GM18951 (cell line): ENCODE results near the gene MND1.

Experiments used
- POLR2A ChIP-seq: IDR thresholded peaks from 4 replicates; pipeline ENCODE4 v1.6.1; 2011; ENCODE audit warnings: mild to moderate bottlenecking; ENCODE audit not compliant: insufficient read length, insufficient read depth; ENCODE audit errors: extremely low read depth
- in situ Hi-C: fragments of 300-500 bp; cut with MboI; formaldehyde crosslinking; loops from one replicate; pipeline ENCODE4 v1.12.0; 2022; ENCODE audit warnings: low sequenced_read_pairs, mixed read lengths, inconsistent platforms; ENCODE audit not compliant: unreplicated experiment

Gene MND1

DNA sequence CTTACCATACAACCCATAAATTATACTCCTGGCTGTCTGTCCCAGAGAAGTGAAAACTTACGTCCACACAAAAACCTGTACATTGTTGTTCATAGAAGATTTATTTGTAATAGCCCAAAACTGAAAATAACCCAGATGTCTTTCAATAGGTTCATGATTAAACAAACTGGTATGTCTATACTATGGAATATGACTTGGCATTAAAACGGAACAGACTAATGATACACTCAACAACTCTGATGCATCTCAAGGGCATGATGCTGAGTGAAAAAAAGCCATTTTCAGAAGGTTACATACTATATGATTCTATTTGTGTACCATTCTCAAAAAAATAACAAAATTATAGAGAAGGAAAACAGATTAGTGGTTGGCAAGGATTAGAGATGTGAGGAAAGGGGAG lies 11.6 kb upstream of the MND1 start:
- no peak for TF ChIP-seq POLR2A
- in situ Hi-C loops, result no loop called here

DNA sequence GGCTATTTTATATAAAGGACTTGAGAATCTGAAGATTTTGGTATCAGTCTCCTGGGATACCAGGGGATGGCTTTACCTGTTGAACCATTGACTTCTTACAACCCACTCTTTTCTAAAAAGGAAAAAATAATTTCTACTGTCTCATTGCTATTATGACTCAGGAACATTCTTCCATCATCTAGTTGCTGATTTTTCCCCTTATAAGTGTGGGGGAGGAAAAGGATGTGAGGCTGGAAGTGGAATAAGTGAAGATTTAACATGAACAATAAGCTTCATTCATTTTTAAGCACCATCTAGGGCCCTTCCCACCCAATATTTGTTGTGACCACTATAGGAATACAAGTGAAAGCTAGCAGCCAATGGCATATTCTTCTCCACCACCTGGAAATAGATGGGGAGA lies 10.6 kb upstream of the MND1 start:
- TF ChIP-seq POLR2A, result no peak
- in situ Hi-C loops, result no loop called here

GRCh38 chr4:153335665-153336064 lies 8.8 kb upstream of the MND1 start:
- in situ Hi-C loops, result no loop called here
- no peak for TF ChIP-seq POLR2A

DNA sequence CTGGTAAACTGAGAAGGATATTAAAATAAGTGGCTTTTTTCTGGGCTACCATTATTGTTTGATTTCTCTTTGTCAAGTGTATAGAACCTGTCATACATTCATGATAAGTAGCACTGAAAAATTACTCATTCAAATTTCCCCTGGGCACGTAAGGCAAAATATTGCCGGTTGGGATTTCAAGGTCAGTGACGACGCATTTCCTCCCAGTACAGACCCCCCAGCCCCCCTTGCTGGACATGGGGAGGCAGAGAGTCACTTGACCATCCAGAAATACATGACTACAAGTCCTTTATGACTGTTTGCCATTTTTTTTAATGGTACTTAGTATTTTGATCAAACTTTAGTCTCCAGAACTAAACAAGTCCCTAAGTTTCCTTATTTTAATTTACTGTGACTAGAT lies 6.8 kb upstream of the MND1 start:
- in situ Hi-C loops, result no loop called here
- TF ChIP-seq POLR2A, result no peak

- no peak for TF ChIP-seq POLR2A
- in situ Hi-C loops, result no loop called here
These were observed 2.9 kb upstream of the MND1 start for GRCh38 chr4:153341575-153342090.

DNA sequence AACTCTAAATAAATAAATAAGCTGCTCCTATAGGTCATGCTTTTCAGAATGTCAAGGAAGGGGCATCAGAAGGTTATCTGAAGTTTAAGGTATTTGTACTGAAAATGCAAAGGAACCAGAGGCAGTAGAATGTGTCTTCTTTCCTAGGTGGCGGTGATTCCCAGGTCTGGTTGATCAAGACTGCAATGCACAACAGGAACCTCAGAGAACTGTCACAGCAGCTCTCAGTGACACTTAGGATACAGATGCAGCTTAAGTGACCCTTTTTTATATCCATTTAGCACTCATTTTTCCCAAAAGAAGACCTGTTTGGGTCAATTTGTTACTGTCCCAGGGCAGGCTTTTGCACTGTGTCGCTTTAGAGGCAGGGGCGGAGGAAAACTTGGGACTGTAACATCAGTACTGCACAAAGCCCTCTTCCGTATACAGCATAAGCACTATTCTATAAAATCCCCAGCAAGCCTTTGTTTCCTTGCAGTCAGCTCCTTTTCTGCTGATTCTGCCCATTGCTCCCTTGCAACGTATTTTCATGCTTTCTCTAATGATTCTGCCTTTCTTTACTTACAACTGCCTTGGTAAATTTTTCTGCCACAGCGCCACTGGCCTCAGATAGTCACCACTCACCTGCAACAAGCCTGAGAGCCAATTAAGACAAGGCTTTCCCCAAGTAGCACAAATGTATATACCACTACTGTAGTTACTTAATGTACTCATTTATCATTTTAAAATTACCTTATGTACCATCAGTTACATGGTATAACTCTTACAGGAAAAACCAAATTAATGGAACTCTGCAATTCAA lies 1.5 kb upstream of the MND1 start:
- in situ Hi-C loops, result no loop called here
- TF ChIP-seq POLR2A, result no peak

DNA sequence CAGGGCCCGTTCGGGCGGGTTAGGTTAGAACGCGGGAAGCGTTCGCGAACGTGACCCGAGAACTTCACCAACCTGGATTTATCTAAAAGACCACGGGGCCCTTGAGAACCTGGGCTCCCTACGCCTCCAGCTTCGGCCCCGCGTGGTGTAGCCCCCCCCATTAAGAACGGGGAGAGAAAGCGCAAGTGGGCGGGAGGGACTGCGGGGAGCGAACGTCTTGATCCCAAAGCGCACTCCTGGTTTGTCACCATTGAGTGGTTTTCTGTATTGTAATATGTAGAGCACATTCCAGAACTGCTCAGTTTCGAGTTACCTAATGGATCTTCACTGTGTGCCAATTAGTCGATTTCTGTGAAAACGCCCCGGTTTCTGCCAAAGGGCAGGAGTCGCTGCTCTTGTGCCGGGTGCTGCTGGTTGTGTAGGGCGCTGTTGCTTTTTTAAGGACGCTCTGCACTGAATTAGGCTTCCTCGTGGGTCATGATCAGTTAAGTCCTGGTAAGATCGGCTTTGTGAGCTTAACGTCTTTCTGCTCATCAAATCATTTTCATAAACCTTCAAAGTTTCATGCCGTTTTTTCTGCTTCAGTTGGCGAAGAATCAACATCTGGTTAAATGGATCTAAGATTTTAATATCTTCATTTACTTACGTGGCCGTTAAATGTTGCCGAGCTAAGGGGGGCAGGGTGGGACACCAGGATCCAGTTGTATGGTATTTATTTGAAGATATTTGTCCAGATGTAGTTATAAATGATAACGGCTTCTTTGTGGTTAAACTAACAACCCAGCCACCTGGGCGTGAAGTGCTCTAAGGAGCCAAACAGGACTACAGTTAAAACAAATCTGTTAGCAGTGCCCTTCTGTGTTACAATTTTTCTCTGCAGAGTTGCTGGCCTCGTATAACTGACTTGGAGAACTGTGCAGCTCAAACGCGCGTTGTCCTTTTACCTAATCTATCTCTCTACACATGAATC lies 809 bp downstream of the MND1 start:
- in situ Hi-C loops, result no loop called here
- no peak for TF ChIP-seq POLR2A

- no peak for TF ChIP-seq POLR2A
- in situ Hi-C loops, result no loop called here
These were observed 1.5 kb downstream of the MND1 start for GRCh38 chr4:153346031-153346430.

GRCh38 chr4:153346563-153346962 lies 2.1 kb downstream of the MND1 start:
- no peak for TF ChIP-seq POLR2A
- in situ Hi-C loops, result no loop called here

DNA sequence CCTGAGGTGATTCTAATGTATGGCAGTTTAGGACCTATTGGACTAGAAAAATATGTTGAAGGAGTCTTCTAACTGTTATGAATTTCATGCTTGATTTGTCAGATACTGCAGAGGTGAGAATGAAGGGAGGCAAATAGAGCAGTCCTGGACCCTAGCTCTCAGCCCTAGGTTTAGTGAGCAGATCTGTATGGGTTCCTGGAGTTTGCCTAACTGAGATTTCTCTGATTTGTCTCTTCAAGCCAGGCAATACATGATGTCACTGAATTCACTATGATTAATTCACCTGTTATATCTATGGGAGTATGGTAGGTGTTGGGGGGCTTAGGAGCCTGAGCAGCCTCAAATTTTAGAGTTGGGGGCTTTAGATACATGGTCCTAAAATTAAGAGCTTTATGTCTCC lies 2.6 kb downstream of the MND1 start:
- in situ Hi-C loops, result no loop called here
- no peak for TF ChIP-seq POLR2A

DNA sequence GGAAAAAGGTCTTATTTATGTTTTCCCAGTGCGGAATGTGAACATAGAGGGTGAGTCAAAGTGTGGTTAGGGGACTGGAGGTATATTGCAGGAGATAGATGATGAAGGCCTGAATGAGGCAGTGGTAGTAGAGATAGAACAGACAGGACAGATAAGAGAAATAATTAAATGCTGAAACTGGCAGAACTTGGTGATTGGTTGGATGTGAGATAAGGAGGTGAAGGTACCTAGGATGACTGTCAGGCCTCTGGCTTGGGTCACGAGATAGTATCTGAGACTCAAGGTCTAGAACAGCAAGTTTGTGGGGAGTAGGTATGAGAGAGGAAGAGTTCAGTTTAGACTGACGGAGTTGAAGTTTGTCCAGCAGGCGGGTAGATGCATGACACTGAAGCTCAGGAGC lies 3.5 kb downstream of the MND1 start:
- in situ Hi-C loops, result no loop called here
- TF ChIP-seq POLR2A, result no peak

GRCh38 chr4:153349206-153349805 lies 4.8 kb downstream of the MND1 start:
- in situ Hi-C loops, result no loop called here
- TF ChIP-seq POLR2A, result no peak

DNA sequence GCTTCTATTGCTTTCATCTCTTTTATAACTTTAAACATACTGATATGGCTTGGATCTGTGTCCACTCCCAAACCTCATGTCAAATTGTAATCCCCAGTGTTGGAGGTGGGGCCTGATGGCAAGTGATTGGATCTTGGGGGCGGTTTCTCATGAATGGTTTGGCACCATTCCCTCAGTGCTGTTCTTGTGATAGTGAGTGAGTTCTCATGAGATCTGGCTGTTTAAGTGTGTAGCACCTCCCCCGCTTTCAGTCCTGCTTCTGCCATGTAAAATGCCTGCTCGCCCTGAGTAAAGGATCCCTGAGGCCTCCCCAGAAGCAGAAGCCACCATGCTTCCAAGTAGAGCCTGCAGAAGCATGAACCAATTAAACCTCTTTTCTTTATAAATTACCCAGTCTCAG lies 17.7 kb downstream of the MND1 start:
- in situ Hi-C loops, result no loop called here

More for the DNA sequence above, 17.7 kb downstream of the MND1 start:
- no peak for TF ChIP-seq POLR2A
